Fibroblast of lung (primary cell): Measurements from ENCODE around the gene PZP. TPM values are rescaled to one million over a fixed set of nuclear protein-coding genes. Genes with fewer than 3 reads are reported as not detected.

Source experiments
- DNase-seq, 2 donors: peaks; one replicate each; pipeline versions ENCODE4 v3.0.0 to v3.0.0-alpha.2; 2010; ENCODE audit warnings: low read depth in 2 of 2
- H2AFZ ChIP-seq: 2 replicates; pipeline ENCODE4 v1.5.1; 2012; ENCODE audit warnings: low read length, control low read depth, inconsistent platforms
- H3K27ac ChIP-seq: 2 replicates; pipeline ENCODE4 v1.5.1; 2011; ENCODE audit warnings: low read length, control low read depth; ENCODE audit not compliant: insufficient read depth
- H3K27me3 ChIP-seq: 2 replicates; pipeline ENCODE4 v1.5.1; 2011; ENCODE audit warnings: mild to moderate bottlenecking, low read length; ENCODE audit not compliant: control insufficient read depth, insufficient read depth
- H3K36me3 ChIP-seq: 2 replicates; pipeline ENCODE4 v1.5.1; 2011; ENCODE audit warnings: low read length; ENCODE audit not compliant: control insufficient read depth, insufficient read depth
- H3K4me1 ChIP-seq: 2 replicates; pipeline ENCODE4 v1.5.1; 2011; ENCODE audit warnings: low read length; ENCODE audit not compliant: control insufficient read depth, insufficient read depth; ENCODE audit errors: extremely low read depth
- H3K4me2 ChIP-seq: 2 replicates; pipeline ENCODE4 v1.5.1; 2011; ENCODE audit warnings: low read length, control low read depth; ENCODE audit not compliant: insufficient read depth; ENCODE audit errors: extremely low read depth
- H3K4me3 ChIP-seq, 4 experiments: fragments of 200-600 bp in 1 of 4; sonication (generic) in 1 of 4; replicated peaks in 1 of 4; 2 replicates each; pipeline ENCODE4 v1.5.1; 2011 to 2016; ENCODE audit warnings: low read length in 4 of 4, low read depth in 3 of 4, mild to moderate bottlenecking in 3 of 4, control low read depth in 2 of 4, inconsistent platforms in 1 of 4, mixed read lengths in 1 of 4; ENCODE audit not compliant: insufficient read depth in 1 of 4; ENCODE audit errors: control extremely low read depth in 1 of 4
- H3K79me2 ChIP-seq: 2 replicates; pipeline ENCODE4 v1.5.1; 2012; ENCODE audit warnings: mild to moderate bottlenecking, low read length, inconsistent platforms; ENCODE audit not compliant: control insufficient read depth, insufficient read depth
- H3K9ac ChIP-seq: 2 replicates; pipeline ENCODE4 v1.5.1; 2011; ENCODE audit warnings: mild to moderate bottlenecking, low read length, control low read depth; ENCODE audit not compliant: insufficient read depth
- H3K9me3 ChIP-seq: 2 replicates; pipeline ENCODE4 v1.5.1; 2012; ENCODE audit warnings: low read depth, low read length; ENCODE audit not compliant: control insufficient read depth, insufficient read depth
- H4K20me1 ChIP-seq: 2 replicates; pipeline ENCODE4 v1.5.1; 2011; ENCODE audit warnings: low read length; ENCODE audit not compliant: control insufficient read depth, insufficient read depth; ENCODE audit errors: extremely low read depth
- EZH2 ChIP-seq: IDR thresholded peaks from 2 replicates; pipeline ENCODE4 v1.5.1; 2012; ENCODE audit warnings: low read length, control low read depth, mild to moderate bottlenecking; ENCODE audit errors: missing control alignments
- polyA plus RNA-seq, 2 donors: library from polyadenylated mRNA; depleted of rRNA in 1 of 2; stranded (reverse) in 1 of 2; unstranded in 1 of 2; fragments of >200 nt; gene quantifications; 2 replicates each; pipeline ENCODE4 v1.2.1, GENCODE V29; 2011 to 2012; ENCODE audit warnings: missing spikeins in 1 of 2
- total RNA-seq: library from RNA; depleted of rRNA; stranded (reverse); fragments of >200 nt; gene quantifications from 2 replicates; pipeline ENCODE4 v1.2.1, GENCODE V29; 2014
- TF ChIP-seq, protein P1 (sequence below), 2 donors: IDR thresholded peaks in 1 of 2; conservative IDR thresholded peaks in 1 of 2; 1 replicate in 1 of 2; 2 replicates in 1 of 2; pipeline ENCODE4 v1.5.1; 2011 to 2012; ENCODE audit warnings: low read length in 2 of 2, control low read depth in 1 of 2, inconsistent platforms in 1 of 2, low read depth in 1 of 2, mild to moderate bottlenecking in 1 of 2

The PZP gene
- total and polyA plus RNA-seq, 2 donors (not counting 1 experiment from before 2014, with no cell fraction given): not detected

DNA sequence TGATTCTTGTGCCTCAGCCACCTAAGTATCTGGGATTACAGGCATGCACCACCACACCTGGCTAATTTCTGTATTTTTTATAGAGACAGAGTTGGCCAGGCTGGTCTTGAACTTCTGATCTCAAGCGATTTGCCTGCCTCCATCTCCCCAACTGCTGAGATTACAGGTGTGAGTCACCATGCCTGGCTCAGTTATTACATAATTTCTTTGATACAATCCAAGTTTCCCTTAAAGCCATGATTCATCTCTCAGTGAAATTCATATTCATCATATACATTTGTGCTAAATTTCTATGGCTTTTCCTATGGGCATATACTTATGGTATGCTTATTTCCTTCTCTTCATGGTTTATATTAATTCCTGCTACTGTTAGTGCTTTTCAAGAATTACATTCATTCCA, 29.1 kb upstream of the PZP start:
- Histone ChIP-seq H3K9ac (no peak overlapping the region), H3K79me2 (no peaks in the 10 kb centered on the region), H3K27me3 (no peaks in the 10 kb centered on the region), H2AFZ (no peak overlapping the region), H3K27ac (no peak overlapping the region), H3K9me3 (no peaks in the 10 kb centered on the region), H3K4me2 (no peak overlapping the region), H3K36me3 (no peaks in the 10 kb centered on the region), H4K20me1 (no peaks in the 10 kb centered on the region), H3K4me1 (no peaks in the 10 kb centered on the region), H3K4me3 (no peak overlapping the region)
- TF ChIP-seq, protein P1, sequence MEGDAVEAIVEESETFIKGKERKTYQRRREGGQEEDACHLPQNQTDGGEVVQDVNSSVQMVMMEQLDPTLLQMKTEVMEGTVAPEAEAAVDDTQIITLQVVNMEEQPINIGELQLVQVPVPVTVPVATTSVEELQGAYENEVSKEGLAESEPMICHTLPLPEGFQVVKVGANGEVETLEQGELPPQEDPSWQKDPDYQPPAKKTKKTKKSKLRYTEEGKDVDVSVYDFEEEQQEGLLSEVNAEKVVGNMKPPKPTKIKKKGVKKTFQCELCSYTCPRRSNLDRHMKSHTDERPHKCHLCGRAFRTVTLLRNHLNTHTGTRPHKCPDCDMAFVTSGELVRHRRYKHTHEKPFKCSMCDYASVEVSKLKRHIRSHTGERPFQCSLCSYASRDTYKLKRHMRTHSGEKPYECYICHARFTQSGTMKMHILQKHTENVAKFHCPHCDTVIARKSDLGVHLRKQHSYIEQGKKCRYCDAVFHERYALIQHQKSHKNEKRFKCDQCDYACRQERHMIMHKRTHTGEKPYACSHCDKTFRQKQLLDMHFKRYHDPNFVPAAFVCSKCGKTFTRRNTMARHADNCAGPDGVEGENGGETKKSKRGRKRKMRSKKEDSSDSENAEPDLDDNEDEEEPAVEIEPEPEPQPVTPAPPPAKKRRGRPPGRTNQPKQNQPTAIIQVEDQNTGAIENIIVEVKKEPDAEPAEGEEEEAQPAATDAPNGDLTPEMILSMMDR (conservative IDR thresholded peaks at IDR 0.05 in 1 of 2, IDR thresholded peaks at IDR 0.05 in 1 of 2; ENCODE audit: low read depth in 1 of 2, low read length in 2 of 2): no peak
- TF ChIP-seq EZH2: no peak
- DNase-seq: no peak

DNA sequence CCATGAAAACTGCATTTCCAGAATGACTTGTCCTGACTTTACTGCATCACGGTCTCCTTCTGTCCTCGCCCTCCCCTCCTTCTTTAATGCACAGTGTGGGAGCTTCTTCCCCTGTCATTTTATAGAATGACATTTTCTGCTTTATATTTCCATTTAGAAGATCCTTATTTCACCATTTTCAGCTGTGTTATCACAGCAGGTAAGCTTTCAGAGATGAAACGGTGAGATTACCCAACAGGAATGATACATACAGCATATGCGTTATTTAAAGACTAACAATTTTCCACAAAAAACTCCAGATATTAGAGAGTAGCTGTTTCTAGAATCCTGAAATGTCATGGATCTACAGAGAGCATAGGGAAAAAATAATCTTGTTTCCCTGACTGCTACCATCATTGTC, 27.3 kb upstream of the PZP start:
- no peak overlapping the region for H3K4me2 ChIP-seq
- no peaks in the 10 kb centered on the region for H3K79me2 ChIP-seq
- no peak overlapping the region for H3K9ac ChIP-seq
- no peak overlapping the region for H2AFZ ChIP-seq
- no peaks in the 10 kb centered on the region for H4K20me1 ChIP-seq
- TF ChIP-seq EZH2: no peak
- TF ChIP-seq, protein P1 (conservative IDR thresholded peaks at IDR 0.05 in 1 of 2, IDR thresholded peaks at IDR 0.05 in 1 of 2; ENCODE audit: low read depth in 1 of 2, low read length in 2 of 2): no peak
- H3K9me3 ChIP-seq: no peaks in the 10 kb centered on the region
- H3K27ac ChIP-seq: no peak overlapping the region
- H3K36me3 ChIP-seq: no peaks in the 10 kb centered on the region
- DNase-seq: no peak
- no peak overlapping the region for H3K4me3 ChIP-seq
- no peaks in the 10 kb centered on the region for H3K4me1 ChIP-seq
- no peaks in the 10 kb centered on the region for H3K27me3 ChIP-seq

DNA sequence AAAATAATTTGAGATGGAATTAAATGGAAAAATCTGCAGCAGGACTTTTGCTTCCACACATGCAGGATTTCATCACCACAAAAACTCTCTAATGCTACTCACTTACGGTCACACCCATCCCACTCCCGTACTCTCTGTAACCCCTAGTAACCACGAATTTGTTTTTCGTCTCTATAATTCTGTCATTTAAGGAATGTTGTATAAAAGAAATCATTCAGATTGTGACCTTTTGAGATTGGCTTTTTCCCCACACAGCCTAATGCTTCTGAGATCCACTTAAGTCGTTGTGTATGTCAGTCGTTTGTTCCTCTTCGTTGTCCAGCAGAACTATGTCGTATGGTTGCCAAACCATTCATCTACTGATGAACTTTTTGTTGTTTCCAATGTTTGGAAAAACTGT, 19.8 kb upstream of the PZP start:
- H3K9ac ChIP-seq: no peak overlapping the region
- no peak for TF ChIP-seq EZH2
- TF ChIP-seq, protein P1 (conservative IDR thresholded peaks at IDR 0.05 in 1 of 2, IDR thresholded peaks at IDR 0.05 in 1 of 2; ENCODE audit: low read depth in 1 of 2, low read length in 2 of 2): no peak
- DNase-seq: peak in 1 of 2 donors; percentile 89
- no peak overlapping the region for H3K4me2 ChIP-seq
- H3K4me3 ChIP-seq: peak overlapping the region in 1 of 4 experiments; percentile 7
- no peaks in the 10 kb centered on the region for H3K4me1 ChIP-seq
- no peaks in the 10 kb centered on the region for H3K9me3 ChIP-seq
- H4K20me1 ChIP-seq: no peaks in the 10 kb centered on the region
- no peak overlapping the region for H2AFZ ChIP-seq
- no peak overlapping the region for H3K27ac ChIP-seq
- no peaks in the 10 kb centered on the region for H3K36me3 ChIP-seq
- H3K79me2 ChIP-seq: no peaks in the 10 kb centered on the region
- H3K27me3 ChIP-seq: no peaks in the 10 kb centered on the region
